SK-N-SH treated with all-trans-retinoic acid at 6 μM for 48 hours (cell line): Measurements from ENCODE around the gene CRHR2.

Experiments
- ATAC-seq: fragments of 200-7000 bp; cut with Tn5 transposase; 3 replicates; pipeline ENCODE4 v1.9.1; 2020; ENCODE audit warnings: mild to moderate bottlenecking, moderate library complexity
- ARNTL ChIP-seq: fragments of 450-650 bp; formaldehyde crosslinking; IDR thresholded peaks from 2 replicates; pipeline ENCODE4 v1.5.0; 2020; ENCODE audit warnings: low read depth, mild to moderate bottlenecking, moderate library complexity, borderline replicate concordance
- BACH2 ChIP-seq: fragments of 250-450 bp; sonication (Bioruptor Pico); IDR thresholded peaks from 2 replicates; pipeline ENCODE4 v1.9.0; 2021; ENCODE audit warnings: mild to moderate bottlenecking, borderline replicate concordance
- CREB5 ChIP-seq: fragments of 250-450 bp; sonication (Bioruptor Pico); IDR thresholded peaks from 2 replicates; pipeline ENCODE4 v1.5.1; 2020; ENCODE audit warnings: low read depth, mild to moderate bottlenecking, moderate library complexity
- CSDC2 ChIP-seq: fragments of 250-450 bp; sonication (Bioruptor Pico); IDR thresholded peaks from 2 replicates; pipeline ENCODE4 v1.5.0; 2020; ENCODE audit warnings: mild to moderate bottlenecking, moderate library complexity
- ESRRG ChIP-seq: fragments of 250-450 bp; sonication (Bioruptor Pico); IDR thresholded peaks from 2 replicates; pipeline ENCODE4 v1.6.1; 2021; ENCODE audit warnings: mild to moderate bottlenecking
- GLIS3 ChIP-seq: fragments of 250-450 bp; sonication (Bioruptor Pico); IDR thresholded peaks from 2 replicates; pipeline ENCODE4 v1.5.0; 2020; ENCODE audit warnings: mild to moderate bottlenecking, moderate library complexity
- ISL1 ChIP-seq: fragments of 250-450 bp; sonication (Bioruptor Pico); IDR thresholded peaks from 2 replicates; pipeline ENCODE4 v2.1.2; 2022; ENCODE audit warnings: mild to moderate bottlenecking, moderate library complexity
- OSR1 ChIP-seq: fragments of 250-450 bp; sonication (Bioruptor Pico); IDR thresholded peaks from 2 replicates; pipeline ENCODE4 v1.8.0; 2022; ENCODE audit warnings: moderate library complexity, mild to moderate bottlenecking, inconsistent platforms
- PATZ1 ChIP-seq: fragments of 250-450 bp; sonication (Bioruptor Pico); IDR thresholded peaks from 2 replicates; pipeline ENCODE4 v1.8.0; 2020; ENCODE audit warnings: mild to moderate bottlenecking, moderate library complexity, borderline replicate concordance
- POU6F1 ChIP-seq: fragments of 250-450 bp; sonication (Bioruptor Pico); IDR thresholded peaks from 2 replicates; pipeline ENCODE4 v1.8.0; 2021; ENCODE audit warnings: low read depth, mild to moderate bottlenecking, moderate library complexity, borderline replicate concordance
- PPARA ChIP-seq: fragments of 250-450 bp; sonication (Bioruptor Pico); IDR thresholded peaks from 2 replicates; pipeline ENCODE4 v1.5.0; 2020; ENCODE audit warnings: mild to moderate bottlenecking, borderline replicate concordance
- RARB ChIP-seq: fragments of 250-450 bp; sonication (Bioruptor Pico); IDR thresholded peaks from 2 replicates; pipeline ENCODE4 v1.8.0; 2021; ENCODE audit warnings: mild to moderate bottlenecking, moderate library complexity
- SNAI2 ChIP-seq: fragments of 250-450 bp; sonication (Bioruptor Pico); IDR thresholded peaks from 2 replicates; pipeline ENCODE4 v1.5.0; 2020; ENCODE audit warnings: mild to moderate bottlenecking, moderate library complexity
- TCF4 ChIP-seq: fragments of 250-450 bp; sonication (Bioruptor Pico); IDR thresholded peaks from 2 replicates; pipeline ENCODE4 v1.8.0; 2021; ENCODE audit warnings: mild to moderate bottlenecking, moderate library complexity, borderline replicate concordance
- TOX ChIP-seq: fragments of 250-450 bp; sonication (Bioruptor Pico); IDR thresholded peaks from 2 replicates; pipeline ENCODE4 v1.8.0; 2021; ENCODE audit warnings: mild to moderate bottlenecking, moderate library complexity, borderline replicate concordance
- TSHZ2 ChIP-seq: fragments of 250-450 bp; sonication (Bioruptor Pico); IDR thresholded peaks from 2 replicates; pipeline ENCODE4 v1.5.0; 2020; ENCODE audit warnings: mild to moderate bottlenecking, moderate library complexity
- ZC3H10 ChIP-seq: fragments of 250-450 bp; sonication (Bioruptor Pico); IDR thresholded peaks from 2 replicates; pipeline ENCODE4 v1.5.1; 2021; ENCODE audit warnings: mild to moderate bottlenecking, moderate library complexity
- ZFP3 ChIP-seq: fragments of 250-450 bp; sonication (Bioruptor Pico); IDR thresholded peaks from 2 replicates; pipeline ENCODE4 v1.5.0; 2020; ENCODE audit warnings: mild to moderate bottlenecking, moderate library complexity
- ZFP30 ChIP-seq: fragments of 450-650 bp; formaldehyde crosslinking; IDR thresholded peaks from 2 replicates; pipeline ENCODE4 v1.5.0; 2022; ENCODE audit warnings: mild to moderate bottlenecking, moderate library complexity
- ZNF565 ChIP-seq: fragments of 450-650 bp; formaldehyde crosslinking; conservative IDR thresholded peaks from 2 replicates; pipeline ENCODE4 v1.5.0; 2020; ENCODE audit warnings: low read depth, mild to moderate bottlenecking, moderate library complexity
- ZNF70 ChIP-seq: fragments of 450-650 bp; formaldehyde crosslinking; IDR thresholded peaks from 2 replicates; pipeline ENCODE4 v1.5.0; 2020; ENCODE audit warnings: mild to moderate bottlenecking, moderate library complexity
- ZNF8 ChIP-seq: fragments of 450-650 bp; formaldehyde crosslinking; IDR thresholded peaks from 2 replicates; pipeline ENCODE4 v1.5.0; 2020; ENCODE audit warnings: mild to moderate bottlenecking, moderate library complexity

Gene CRHR2

GRCh38 chr7:30660331-30661255 lies 21.7 kb downstream of the CRHR2 start:
- no peak; the same call in 2 of the 3 replicates for ATAC-seq
- TF ChIP-seq POU6F1 (CRISPR knock-in tag) = no peak
- no peak for TF ChIP-seq PATZ1
- TF ChIP-seq PPARA (CRISPR knock-in tag) = no peak
- no peak for TF ChIP-seq GLIS3 (CRISPR knock-in tag)
- no peak for TF ChIP-seq ZNF70 (CRISPR knock-in tag)
- TF ChIP-seq OSR1 (CRISPR knock-in tag) = no peak
- TF ChIP-seq ISL1 (CRISPR knock-in tag) = no peak
- TF ChIP-seq SNAI2 = no peak
- no peak for TF ChIP-seq BACH2
- TF ChIP-seq ZNF565 = no peak
- TF ChIP-seq ARNTL (CRISPR knock-in tag) = no peak
- TF ChIP-seq CREB5 (CRISPR knock-in tag) = no peak
- no peak for TF ChIP-seq ZC3H10 (CRISPR knock-in tag)
- no peak for TF ChIP-seq CSDC2 (CRISPR knock-in tag)
- no peak for TF ChIP-seq TSHZ2 (CRISPR knock-in tag)
- no peak for TF ChIP-seq ESRRG
- TF ChIP-seq ZFP30 (CRISPR knock-in tag) = no peak
- TF ChIP-seq TCF4 (CRISPR knock-in tag) = no peak
- no peak for TF ChIP-seq ZFP3 (CRISPR knock-in tag)

- TF ChIP-seq ZNF70 (CRISPR knock-in tag) = no peak
- TF ChIP-seq RARB (CRISPR knock-in tag) = no peak
- no peak for TF ChIP-seq ZNF565
- TF ChIP-seq PPARA (CRISPR knock-in tag) = no peak
- no peak for TF ChIP-seq ZC3H10 (CRISPR knock-in tag)
- ATAC-seq = no peak
Measured at GRCh38 chr7:30659312-30659711, 22.9 kb downstream of the CRHR2 start.

- ATAC-seq = no peak
- no peak for TF ChIP-seq SNAI2
- no peak for TF ChIP-seq TSHZ2 (CRISPR knock-in tag)
- no peak for TF ChIP-seq ISL1 (CRISPR knock-in tag)
- TF ChIP-seq BACH2 = no peak
- no peak for TF ChIP-seq ZC3H10 (CRISPR knock-in tag)
- no peak for TF ChIP-seq TCF4 (CRISPR knock-in tag)
- no peak for TF ChIP-seq POU6F1 (CRISPR knock-in tag)
- no peak for TF ChIP-seq GLIS3 (CRISPR knock-in tag)
- no peak for TF ChIP-seq ZNF8 (CRISPR knock-in tag)
- no peak for TF ChIP-seq CSDC2 (CRISPR knock-in tag)
- no peak for TF ChIP-seq PPARA (CRISPR knock-in tag)
- TF ChIP-seq RARB (CRISPR knock-in tag) = no peak
- no peak for TF ChIP-seq ZNF70 (CRISPR knock-in tag)
- no peak for TF ChIP-seq TOX (CRISPR knock-in tag)
- no peak for TF ChIP-seq OSR1 (CRISPR knock-in tag)
- no peak for TF ChIP-seq ZFP3 (CRISPR knock-in tag)
- no peak for TF ChIP-seq ZFP30 (CRISPR knock-in tag)
Measured at GRCh38 chr7:30658479-30659074, 23.7 kb downstream of the CRHR2 start.
